Panc1 (cell line): Measurements from ENCODE around the gene GABRA4. TPM values are rescaled to one million over a fixed set of nuclear protein-coding genes. Genes with fewer than 3 reads are reported as not detected.

Source experiments
- ATAC-seq: fragments of 200-7000 bp; cut with Tn5 transposase; 2 replicates; pipeline ENCODE4 v1.9.1; 2020; ENCODE audit warnings: mild to moderate bottlenecking, moderate library complexity
- BruUV-seq: library from RNA; stranded (reverse); fragments of 400-500 nt; replicated peaks from 2 replicates; lab custom pipeline; 2021; lab: Mats Ljungman, UMichigan
- CTCF ChIA-PET: fragments of 300-600 bp; sonication (Branson Sonifier 250); formaldehyde crosslinking; loops from one replicate; lab custom pipeline; 2022; ENCODE audit warnings: antibody characterized with exemption; lab: Charles Lee
- POLR2A ChIA-PET: fragments of 300-600 bp; sonication (Branson Sonifier 250); formaldehyde crosslinking; loops from one replicate; lab custom pipeline; 2022; ENCODE audit warnings: antibody characterized with exemption; lab: Charles Lee
- DNase-seq: peaks from one replicate; pipeline ENCODE4 v3.0.0-alpha.2; 2010; ENCODE audit warnings: low read depth, low spot score
- H3K27ac ChIP-seq: 2 replicates; pipeline ENCODE4 v1.5.1; 2011; ENCODE audit warnings: mild to moderate bottlenecking, low read length, inconsistent platforms
- H3K27me3 ChIP-seq: fragments of 200-500 bp; sonication (Bioruptor generic); 2 replicates; pipeline ENCODE4 v1.6.0; 2014; ENCODE audit warnings: low read length, inconsistent platforms; ENCODE audit not compliant: control insufficient read depth, insufficient read depth
- H3K36me3 ChIP-seq: fragments of 200-500 bp; sonication (Bioruptor generic); 2 replicates; pipeline ENCODE4 v1.5.1; 2014; ENCODE audit warnings: inconsistent platforms, mild to moderate bottlenecking, low read length, moderate library complexity; ENCODE audit not compliant: control insufficient read depth, insufficient read depth
- H3K4me1 ChIP-seq: 2 replicates; pipeline ENCODE4 v1.5.1; 2011; ENCODE audit warnings: inconsistent platforms, mild to moderate bottlenecking, low read length, moderate library complexity; ENCODE audit not compliant: control insufficient read depth, insufficient read depth
- H3K4me3 ChIP-seq, 2 experiments: 2 replicates each; pipeline ENCODE4 v1.5.1; 2011 to 2012; ENCODE audit warnings: low read depth in 2 of 2, low read length in 2 of 2, mild to moderate bottlenecking in 2 of 2, inconsistent platforms in 1 of 2, moderate library complexity in 1 of 2
- H3K9me3 ChIP-seq: fragments of 200-500 bp; sonication (Bioruptor generic); 2 replicates; pipeline ENCODE4 v1.5.1; 2014; ENCODE audit warnings: low read depth, mild to moderate bottlenecking, inconsistent platforms, low read length, moderate library complexity; ENCODE audit not compliant: control insufficient read depth, insufficient read depth
- CTCF ChIP-seq: fragments of 450-650 bp; IDR thresholded peaks from 2 replicates; pipeline ENCODE4 v1.5.1; 2017; ENCODE audit warnings: mild to moderate bottlenecking
- POLR2AphosphoS5 ChIP-seq: IDR thresholded peaks from 2 replicates; pipeline ENCODE4 v1.6.1; 2012; ENCODE audit warnings: mild to moderate bottlenecking, low read depth, low read length, moderate library complexity
- SIN3A ChIP-seq: IDR thresholded peaks from 2 replicates; pipeline ENCODE4 v1.6.1; 2012; ENCODE audit warnings: low read depth, mild to moderate bottlenecking, low read length, moderate library complexity, borderline replicate concordance; ENCODE audit not compliant: insufficient read depth
- TCF7L2 ChIP-seq: IDR thresholded peaks from 2 replicates; pipeline ENCODE4 v1.6.1; 2011; ENCODE audit warnings: mild to moderate bottlenecking, low read depth, low read length, inconsistent platforms
- in situ Hi-C: cut with HindIII; loops from 2 replicates; pipeline ENCODE4 v1.10.0; 2016; ENCODE audit warnings: low sequenced_read_pairs, low pct_unique_long_range_greater_than_20kb
- intact Hi-C: fragments of 100-400 bp; cut with micrococcal nuclease; formaldehyde crosslinking; loops from one replicate; pipeline ENCODE4 v1.10.0; 2022; ENCODE audit not compliant: unreplicated experiment
- total RNA-seq: library from RNA; stranded (reverse); gene quantifications from one replicate; pipeline ENCODE4 v1.2.1, GENCODE V29; 2021; ENCODE audit not compliant: unreplicated experiment
- TF ChIP-seq, protein P1 (sequence below), 2 experiments: IDR thresholded peaks; 2 replicates each; pipeline ENCODE4 v1.6.1; 2011 to 2012; ENCODE audit warnings: low read depth in 2 of 2, control low read depth in 1 of 2, low read length in 1 of 2, mild to moderate bottlenecking in 1 of 2, moderate library complexity in 1 of 2; ENCODE audit not compliant: insufficient read depth in 1 of 2

GABRA4 gene
- total RNA-seq, 1 experiment from 2014 or later, result not detected

DNA sequence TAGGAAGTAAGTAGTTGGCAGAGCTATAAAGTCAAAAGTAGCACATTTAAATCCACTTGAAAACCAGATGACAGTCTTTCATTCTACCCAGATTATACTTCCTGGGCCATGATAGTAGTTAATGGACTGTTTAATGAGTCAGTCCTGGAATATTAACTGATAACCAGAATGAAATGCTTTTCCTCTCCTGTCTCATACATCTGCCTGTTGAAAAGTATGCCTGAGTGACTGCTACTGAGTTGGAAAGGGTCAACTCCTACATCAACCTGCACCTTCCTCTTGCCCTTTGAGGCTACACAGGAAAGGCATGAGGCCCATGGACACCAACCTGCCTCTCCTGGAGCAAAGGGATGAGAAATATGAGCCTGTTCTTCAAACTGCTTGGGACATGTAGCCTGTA is 48.3 kb downstream of the GABRA4 start:
- Histone ChIP-seq H3K9me3 (no peaks in the 10 kb centered on the region), H3K4me1 (no peaks in the 10 kb centered on the region), H3K4me3 (no peak overlapping the region), H3K36me3 (no peaks in the 10 kb centered on the region), H3K27me3 (no peaks in the 10 kb centered on the region), H3K27ac (no peak overlapping the region)
- CTCF ChIA-PET, result no interaction called here
- TF ChIP-seq, protein P1, sequence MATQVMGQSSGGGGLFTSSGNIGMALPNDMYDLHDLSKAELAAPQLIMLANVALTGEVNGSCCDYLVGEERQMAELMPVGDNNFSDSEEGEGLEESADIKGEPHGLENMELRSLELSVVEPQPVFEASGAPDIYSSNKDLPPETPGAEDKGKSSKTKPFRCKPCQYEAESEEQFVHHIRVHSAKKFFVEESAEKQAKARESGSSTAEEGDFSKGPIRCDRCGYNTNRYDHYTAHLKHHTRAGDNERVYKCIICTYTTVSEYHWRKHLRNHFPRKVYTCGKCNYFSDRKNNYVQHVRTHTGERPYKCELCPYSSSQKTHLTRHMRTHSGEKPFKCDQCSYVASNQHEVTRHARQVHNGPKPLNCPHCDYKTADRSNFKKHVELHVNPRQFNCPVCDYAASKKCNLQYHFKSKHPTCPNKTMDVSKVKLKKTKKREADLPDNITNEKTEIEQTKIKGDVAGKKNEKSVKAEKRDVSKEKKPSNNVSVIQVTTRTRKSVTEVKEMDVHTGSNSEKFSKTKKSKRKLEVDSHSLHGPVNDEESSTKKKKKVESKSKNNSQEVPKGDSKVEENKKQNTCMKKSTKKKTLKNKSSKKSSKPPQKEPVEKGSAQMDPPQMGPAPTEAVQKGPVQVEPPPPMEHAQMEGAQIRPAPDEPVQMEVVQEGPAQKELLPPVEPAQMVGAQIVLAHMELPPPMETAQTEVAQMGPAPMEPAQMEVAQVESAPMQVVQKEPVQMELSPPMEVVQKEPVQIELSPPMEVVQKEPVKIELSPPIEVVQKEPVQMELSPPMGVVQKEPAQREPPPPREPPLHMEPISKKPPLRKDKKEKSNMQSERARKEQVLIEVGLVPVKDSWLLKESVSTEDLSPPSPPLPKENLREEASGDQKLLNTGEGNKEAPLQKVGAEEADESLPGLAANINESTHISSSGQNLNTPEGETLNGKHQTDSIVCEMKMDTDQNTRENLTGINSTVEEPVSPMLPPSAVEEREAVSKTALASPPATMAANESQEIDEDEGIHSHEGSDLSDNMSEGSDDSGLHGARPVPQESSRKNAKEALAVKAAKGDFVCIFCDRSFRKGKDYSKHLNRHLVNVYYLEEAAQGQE (IDR thresholded peaks at IDR 0.05; ENCODE audit: insufficient read depth in 1 of 2, low read depth in 2 of 2, low read length in 1 of 2), result no peak
- no peak for TF ChIP-seq CTCF
- TF ChIP-seq SIN3A, result no peak
- TF ChIP-seq POLR2AphosphoS5, result no peak
- TF ChIP-seq TCF7L2, result no peak
- intact Hi-C loops, result no loop called here
- POLR2A ChIA-PET, result no interaction called here
- no TSS peak for BruUV-seq
- DNase-seq (no peak), ATAC-seq (no peak)
- in situ Hi-C loops, result no loop called here

DNA sequence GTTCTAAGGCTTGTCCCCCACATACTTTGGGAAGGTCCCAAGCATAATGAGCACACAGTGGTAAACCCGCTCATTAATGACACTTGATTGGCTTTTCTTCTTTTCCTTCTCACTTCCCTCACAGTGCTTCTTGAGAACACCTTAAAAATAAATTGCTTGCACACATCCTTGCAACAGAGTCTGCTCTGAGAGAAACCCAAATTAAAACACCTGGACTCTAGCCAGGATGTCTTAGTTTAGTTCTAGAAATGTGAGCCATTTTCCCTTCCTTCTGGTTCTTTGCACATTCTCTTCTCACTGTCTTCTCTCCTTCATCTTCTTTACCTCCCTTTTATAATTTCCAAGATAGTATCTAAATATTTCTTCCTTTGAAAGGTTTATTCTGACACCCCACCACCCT is 49.0 kb downstream of the GABRA4 start:
- no peaks in the 10 kb centered on the region for H3K36me3 ChIP-seq
- DNase-seq, result no peak

More for the DNA sequence above, 49.0 kb downstream of the GABRA4 start:
- Histone ChIP-seq H3K27me3 (no peaks in the 10 kb centered on the region), H3K27ac (no peak overlapping the region), H3K9me3 (no peaks in the 10 kb centered on the region), H3K4me1 (no peaks in the 10 kb centered on the region), H3K4me3 (no peak overlapping the region)
- POLR2A ChIA-PET, result no interaction called here
- no peak for ATAC-seq
- intact Hi-C loops (no loop called here), in situ Hi-C loops (no loop called here)
- no TSS peak for BruUV-seq
- TF ChIP-seq, protein P1 (IDR thresholded peaks at IDR 0.05; ENCODE audit: insufficient read depth in 1 of 2, low read depth in 2 of 2, low read length in 1 of 2), result no peak
- no peak for TF ChIP-seq TCF7L2
- no peak for TF ChIP-seq SIN3A
- no peak for TF ChIP-seq POLR2AphosphoS5
- no peak for TF ChIP-seq CTCF
- CTCF ChIA-PET, result no interaction called here
